ACHN (cell line): ENCODE data around the gene MEA1.

Source experiments
- DNase-seq: peaks from one replicate; pipeline ENCODE4 v3.0.0-alpha.2; 2015
- in situ Hi-C: cut with HindIII; loops from 2 replicates; pipeline ENCODE4 v1.10.0; 2017; ENCODE audit warnings: low sequenced_read_pairs, low pct_ligation_motif_present, low pct_unique_long_range_greater_than_20kb

Gene MEA1

GRCh38 chr6:42984001-42984923 is 29.5 kb downstream of the MEA1 start, which contains the start of gene PPP2R5D:
PPP2R5D (plus strand) TSS chr6:42984570; CDS start chr6:42984678, 108 bp downstream.
- in situ Hi-C loops = no loop called here
- DNase-seq = peak; percentile 97

GRCh38 chr6:42981836-42982235 is 31.9 kb downstream of the MEA1 start:
- in situ Hi-C loops = no loop called here
- no peak for DNase-seq

DNA sequence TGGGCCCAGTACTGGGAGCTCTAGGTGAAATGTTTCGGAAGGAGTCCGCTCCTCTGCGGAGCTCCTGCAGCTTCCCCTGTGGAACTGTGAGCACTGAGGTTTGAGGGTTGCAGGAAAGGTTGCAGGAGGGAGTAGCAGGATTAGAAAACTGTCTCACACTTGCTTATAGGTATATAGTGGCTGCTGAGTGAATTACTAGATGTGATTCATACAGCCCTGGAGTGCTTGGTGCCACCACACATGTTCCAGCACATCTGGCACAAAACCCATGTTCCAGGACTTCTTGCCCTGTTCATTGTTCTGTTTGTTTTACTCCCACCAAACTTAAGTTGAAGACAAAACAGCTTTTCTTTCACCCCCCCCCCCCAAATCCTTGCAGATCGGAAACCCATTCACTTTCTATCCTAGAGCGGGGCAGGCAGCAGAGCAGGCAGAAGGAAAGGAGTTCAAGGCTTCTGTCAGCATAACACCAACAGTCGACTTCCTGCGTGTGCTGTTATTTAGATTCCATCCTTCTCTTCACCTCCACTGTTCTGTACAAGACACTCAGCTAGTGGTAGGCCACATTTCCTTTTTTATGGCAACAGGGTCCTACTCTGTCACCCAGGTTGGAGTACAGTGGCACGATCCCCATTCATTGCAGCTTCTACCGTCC is 34.1 kb downstream of the MEA1 start:
- in situ Hi-C loops = no loop called here
- DNase-seq = no peak

- peak; percentile 68 for DNase-seq
- in situ Hi-C loops = no loop called here
Measured at GRCh38 chr6:42978839-42979522, 34.8 kb downstream of the MEA1 start, which contains the start of gene PEX6. PEX6 (minus strand) TSS chr6:42979181; CDS start chr6:42979150, 31 bp downstream.

GRCh38 chr6:42978487-42978838 is 35.3 kb downstream of the MEA1 start:
- peak; percentile 17 for DNase-seq
- in situ Hi-C loops = no loop called here

- no peak for DNase-seq
- in situ Hi-C loops = no loop called here
Measured at GRCh38 chr6:42974919-42975505, 38.7 kb downstream of the MEA1 start.

DNA sequence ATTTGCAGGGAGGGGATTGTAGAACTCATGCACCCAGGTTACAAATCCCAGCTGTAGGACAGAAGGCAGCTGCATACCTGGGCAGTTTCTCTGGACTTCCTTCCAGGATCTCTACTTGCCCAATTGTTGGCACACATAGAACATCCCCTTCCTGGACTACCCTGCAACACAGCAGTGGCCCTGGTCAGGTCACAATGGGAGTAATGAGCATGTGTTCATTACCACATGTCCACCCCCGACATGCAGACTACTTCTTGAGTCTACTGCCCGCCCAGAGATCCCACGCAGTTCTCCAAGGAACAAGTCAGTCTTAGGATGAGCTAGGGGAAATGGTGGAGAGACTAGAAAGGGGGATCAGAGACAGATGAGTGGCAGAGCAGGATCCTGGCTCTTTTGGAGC is 39.8 kb downstream of the MEA1 start:
- in situ Hi-C loops = no loop called here
- no peak for DNase-seq

DNA sequence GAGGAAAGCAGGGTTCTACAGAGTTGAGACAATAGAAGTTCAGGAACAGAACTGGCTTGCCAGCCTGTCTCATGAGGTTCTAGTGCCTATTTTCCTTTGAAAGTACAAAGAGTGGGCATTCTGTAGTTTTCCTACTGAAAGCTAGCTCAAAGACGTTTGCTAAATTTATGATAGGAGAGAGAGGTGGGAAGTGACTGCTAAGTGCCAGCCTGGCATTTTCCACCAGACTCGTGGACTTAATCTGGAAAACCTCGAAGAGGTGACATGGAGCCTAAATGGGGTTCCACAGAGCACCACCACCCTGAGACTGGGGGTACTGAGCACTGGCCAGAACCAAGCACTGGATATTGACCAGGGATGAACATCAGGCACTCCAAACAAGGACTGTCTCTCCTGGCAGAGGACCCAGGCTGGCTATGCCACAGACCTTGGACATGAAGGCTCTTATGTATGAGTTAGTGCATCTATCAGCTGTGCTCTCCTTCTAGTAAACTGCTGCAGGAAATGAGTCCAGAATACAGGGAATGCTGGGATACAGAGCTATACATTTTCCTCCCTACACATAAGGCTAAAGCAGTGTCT is 41.9 kb downstream of the MEA1 start:
- no peak for DNase-seq
- in situ Hi-C loops = no loop called here

DNA sequence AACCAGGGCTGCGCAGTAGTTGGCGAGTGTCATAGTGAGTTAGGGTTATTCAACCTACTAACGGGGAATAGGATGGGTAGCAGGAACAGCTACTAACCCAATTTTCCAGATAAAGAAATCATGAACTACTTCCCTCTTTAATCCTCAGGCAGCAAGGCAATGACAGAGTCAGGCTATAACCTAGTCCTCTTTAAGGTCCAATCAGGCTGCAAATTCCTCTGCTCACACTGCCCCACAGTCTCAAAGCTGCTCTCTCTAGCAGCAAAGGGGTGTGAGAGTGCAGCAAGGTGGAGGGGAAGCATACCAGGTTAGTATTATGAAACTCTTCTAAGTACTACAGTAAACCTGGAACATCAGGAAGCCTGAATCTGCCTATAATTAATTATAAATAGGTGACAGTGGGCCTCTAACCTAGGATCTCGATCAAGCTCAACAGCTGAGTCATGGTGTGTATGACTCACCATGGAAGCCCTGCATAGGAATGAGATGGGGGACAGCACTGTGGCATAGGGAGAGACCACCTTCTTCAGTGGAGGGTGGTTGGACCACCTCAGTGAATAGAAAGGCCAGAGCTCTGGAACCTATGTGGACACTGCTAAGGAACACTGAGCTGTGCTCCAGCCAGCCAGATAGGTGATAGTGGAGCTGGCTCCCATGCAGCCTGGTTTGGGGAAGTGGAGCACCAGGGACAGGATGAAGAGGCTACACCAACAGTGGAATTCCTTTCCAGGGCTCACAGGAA is 42.7 kb downstream of the MEA1 start:
- in situ Hi-C loops = no loop called here
- DNase-seq = peak; percentile 30

GRCh38 chr6:42969934-42970333 is 43.8 kb downstream of the MEA1 start:
- in situ Hi-C loops = no loop called here
- DNase-seq = no peak

DNA sequence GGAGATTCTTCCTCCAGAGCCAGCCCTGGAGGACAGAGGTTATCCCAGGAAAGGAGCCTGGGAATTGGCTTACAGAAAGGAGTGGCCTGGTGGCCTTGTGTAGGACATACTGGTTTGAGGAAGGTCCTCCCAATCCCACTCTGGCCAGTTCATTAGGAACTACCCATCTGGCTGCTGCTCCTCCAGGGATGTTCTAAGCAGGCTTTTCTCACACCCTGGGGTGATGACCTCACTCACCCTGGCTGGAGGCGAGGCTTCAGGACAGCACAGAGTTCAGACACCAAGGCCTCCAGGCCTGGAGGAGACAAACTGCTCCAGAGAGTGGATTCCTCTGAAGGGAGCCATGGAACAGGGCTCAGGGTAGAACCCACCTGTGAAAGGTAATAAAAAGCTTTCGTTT is 44.3 kb downstream of the MEA1 start:
- DNase-seq = no peak
- in situ Hi-C loops = no loop called here

DNA sequence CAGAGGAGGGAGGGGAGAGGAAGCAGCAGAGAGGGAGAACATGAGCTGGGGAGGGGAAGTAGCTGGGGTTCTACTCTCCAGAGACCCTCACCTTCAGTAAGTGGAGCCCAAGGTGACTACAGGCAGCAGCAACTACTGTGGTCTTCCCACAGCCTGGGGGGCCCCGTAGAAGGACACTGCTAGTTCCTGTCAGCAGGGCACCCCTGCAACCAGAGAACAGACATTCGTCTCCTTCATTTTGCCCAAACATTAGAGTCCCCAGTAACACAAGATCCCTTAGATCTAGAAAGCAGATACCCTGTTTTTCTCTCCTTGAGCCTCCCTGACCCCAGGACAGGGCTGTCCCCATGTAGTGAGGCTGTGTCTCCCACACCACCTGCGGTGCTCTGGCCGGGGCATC is 45.0 kb downstream of the MEA1 start:
- DNase-seq = no peak
- in situ Hi-C loops = no loop called here

DNA sequence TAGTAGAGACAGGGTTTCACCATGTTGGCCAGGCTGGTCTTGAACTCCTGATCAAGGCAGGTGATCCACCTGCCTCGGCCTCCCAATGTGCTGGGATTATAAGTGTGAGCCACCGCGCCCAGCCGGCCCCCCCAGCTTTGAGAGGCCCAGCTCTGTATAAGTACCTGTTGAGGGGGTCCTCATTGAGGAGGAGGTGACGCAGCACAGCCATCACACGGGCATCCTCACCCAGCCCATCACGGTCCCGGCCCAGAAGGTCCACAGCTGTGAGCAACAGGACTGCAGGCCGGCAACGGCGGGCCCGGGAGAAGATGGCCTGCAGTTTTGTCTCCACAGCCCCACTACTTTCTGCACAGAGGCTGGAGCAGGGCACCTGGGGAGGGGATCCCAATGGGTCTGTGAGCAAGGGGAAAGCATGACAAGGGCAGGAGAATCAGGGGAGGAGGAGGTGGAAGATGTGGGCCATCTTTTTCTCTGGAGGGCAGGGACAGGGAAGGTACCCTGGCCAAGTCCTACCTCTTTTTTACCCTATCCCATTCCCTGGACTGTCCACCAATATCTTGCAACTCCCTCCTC is 45.5 kb downstream of the MEA1 start:
- DNase-seq = no peak
- in situ Hi-C loops = no loop called here

- in situ Hi-C loops = no loop called here
- no peak for DNase-seq
Measured at GRCh38 chr6:42967228-42967627, 46.5 kb downstream of the MEA1 start.

GRCh38 chr6:42966571-42966970 is 47.2 kb downstream of the MEA1 start:
- no peak for DNase-seq
- in situ Hi-C loops = no loop called here

DNA sequence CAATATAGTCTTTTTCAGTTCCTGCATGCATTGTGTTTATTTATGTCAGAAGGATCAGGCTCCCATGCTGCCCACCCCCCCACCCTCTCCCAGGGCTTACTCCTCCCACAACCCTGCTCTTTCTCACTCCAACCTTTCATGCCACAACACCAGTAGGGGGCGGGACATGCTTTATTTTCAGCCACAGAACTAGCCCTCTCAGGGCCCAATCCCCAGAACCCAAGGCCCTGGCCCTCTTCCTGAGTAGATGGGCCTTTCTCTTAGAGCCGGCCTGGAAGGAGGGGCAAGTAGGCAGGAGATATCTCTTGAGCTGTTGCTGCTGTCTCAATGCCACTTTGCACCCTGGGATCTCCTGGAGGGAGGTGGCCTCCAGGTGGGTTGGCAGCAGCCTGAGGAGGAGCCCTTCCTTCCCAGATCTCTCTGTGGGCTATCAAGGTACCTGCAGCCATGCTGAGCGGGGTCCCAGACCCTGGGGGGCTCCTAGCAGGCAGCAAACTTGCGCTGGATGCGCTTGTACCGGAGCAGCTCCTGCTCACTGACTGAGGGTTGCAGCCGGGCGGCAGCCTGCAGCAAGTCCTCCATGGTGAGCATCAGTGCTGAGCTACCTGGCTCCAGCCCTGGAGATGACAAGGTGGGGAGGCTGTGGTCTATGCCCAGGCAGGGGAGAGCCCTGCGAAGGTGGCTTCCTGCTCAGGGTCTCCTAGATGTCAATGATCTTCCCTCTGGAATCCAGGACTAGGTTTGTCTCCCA is 49.7 kb downstream of the MEA1 start:
- in situ Hi-C loops = no loop called here
- DNase-seq = peak; percentile 63
